Lower lobe of right lung (tissue), 2 donors: ENCODE data around the gene SAMD9. TPM values are rescaled to one million over a fixed set of nuclear protein-coding genes. Genes with fewer than 3 reads are reported as not detected.

Experiments
- ATAC-seq, 2 donors: fragments of 200-7000 bp; cut with Tn5 transposase; one replicate each; pipeline ENCODE4 v1.9.1; 2020 to 2022; ENCODE audit warnings: mild to moderate bottlenecking in 2 of 2, moderate library complexity in 2 of 2
- DNase-seq: peaks from one replicate; pipeline ENCODE4 v3.0.0-alpha.2; 2020
- H3K27ac ChIP-seq: fragments of 200-600 bp; one replicate; pipeline ENCODE4 v1.8.0; 2022
- H3K27me3 ChIP-seq: fragments of 200-600 bp; one replicate; pipeline ENCODE4 v1.8.0; 2022; ENCODE audit warnings: low read depth
- H3K36me3 ChIP-seq: fragments of 200-600 bp; one replicate; pipeline ENCODE4 v1.8.0; 2022; ENCODE audit warnings: mild to moderate bottlenecking
- H3K4me1 ChIP-seq: fragments of 200-600 bp; one replicate; pipeline ENCODE4 v1.8.0; 2022
- H3K4me3 ChIP-seq: fragments of 200-600 bp; one replicate; pipeline ENCODE4 v1.8.0; 2022; ENCODE audit warnings: mild to moderate bottlenecking
- H3K9me3 ChIP-seq: fragments of 200-600 bp; one replicate; pipeline ENCODE4 v1.8.0; 2022
- CTCF ChIP-seq: fragments of 200-600 bp; IDR thresholded peaks from one replicate; pipeline ENCODE4 v1.8.0; 2022; ENCODE audit warnings: antibody characterized with exemption, mild to moderate bottlenecking
- intact Hi-C: fragments of 100-400 bp; cut with DNase I; formaldehyde crosslinking; loops from one replicate; pipeline ENCODE4 v1.11.0; 2022
- total RNA-seq: library from RNA; stranded (reverse); fragmentation: NEBNext Ultra II Directional; extraction: Animal tissue kit (Norgen Biotek cat#: 25700); gene quantifications from one replicate; pipeline ENCODE4 v1.2.1, GENCODE V29; 2021
- donor health status: DM: no; HTN: yes; CAD: no; lungs with severe emphysema.

The SAMD9 gene
- total RNA-seq, 1 donor from 2014 or later, result 24.3 TPM

- peak; percentile 81 to 88 for ATAC-seq
- Histone ChIP-seq H3K27ac (peak overlapping the region; percentile 64), H3K27me3 (no peaks in the 10 kb centered on the region), H3K4me3 (peak overlapping the region; percentile 64), H3K36me3 (peaks cover 36% of the 10 kb centered on the region), H3K9me3 (no peaks in the 10 kb centered on the region), H3K4me1 (peaks cover 20% of the 10 kb centered on the region)
- no peak for DNase-seq
- intact Hi-C loops, result no loop called here
- no peak for TF ChIP-seq CTCF
Observed at GRCh38 chr7:93147363-93147762, 29.6 kb upstream of the SAMD9 start.

GRCh38 chr7:93146472-93147141 lies 28.8 kb upstream of the SAMD9 start:
- peaks cover 20% of the 10 kb centered on the region for H3K4me1 ChIP-seq
- no peak for DNase-seq
- intact Hi-C loops, result no loop called here
- H3K27ac ChIP-seq, result peak overlapping the region; percentile 64
- no peak for TF ChIP-seq CTCF
- no peaks in the 10 kb centered on the region for H3K27me3 ChIP-seq
- peak; percentile 27 to 39 for ATAC-seq
- peak overlapping the region; percentile 64 for H3K4me3 ChIP-seq
- H3K9me3 ChIP-seq, result no peaks in the 10 kb centered on the region
- peaks cover 43% of the 10 kb centered on the region for H3K36me3 ChIP-seq

- DNase-seq (no peak), ATAC-seq (no peak)
- Histone ChIP-seq H3K27ac (peak overlapping the region; percentile 64), H3K27me3 (no peaks in the 10 kb centered on the region), H3K4me3 (peak overlapping the region; percentile 64), H3K4me1 (peaks cover 20% of the 10 kb centered on the region), H3K36me3 (peaks cover 48% of the 10 kb centered on the region), H3K9me3 (no peaks in the 10 kb centered on the region)
- intact Hi-C loops, result no loop called here
- no peak for TF ChIP-seq CTCF
Observed at GRCh38 chr7:93146036-93146435, 28.3 kb upstream of the SAMD9 start.

GRCh38 chr7:93145354-93145753 lies 27.6 kb upstream of the SAMD9 start:
- no peak for TF ChIP-seq CTCF
- ATAC-seq (peak in 1 of 2 donors; percentile 43), DNase-seq (no peak)
- Histone ChIP-seq H3K36me3 (peaks cover 48% of the 10 kb centered on the region), H3K4me1 (peaks cover 20% of the 10 kb centered on the region), H3K27me3 (no peaks in the 10 kb centered on the region), H3K27ac (no peak overlapping the region), H3K9me3 (no peaks in the 10 kb centered on the region), H3K4me3 (peak overlapping the region; percentile 64)
- intact Hi-C loops, result no loop called here

- no peak for DNase-seq
- no peak for ATAC-seq
- peaks cover 15% of the 10 kb centered on the region for H3K9me3 ChIP-seq
- no peak for TF ChIP-seq CTCF
- H3K27me3 ChIP-seq, result no peaks in the 10 kb centered on the region
- peaks cover 17% of the 10 kb centered on the region for H3K4me1 ChIP-seq
- no peak overlapping the region for H3K27ac ChIP-seq
- peaks cover 73% of the 10 kb centered on the region for H3K36me3 ChIP-seq
- no peak overlapping the region for H3K4me3 ChIP-seq
- intact Hi-C loops, result no loop called here
Observed at GRCh38 chr7:93142127-93142526, 24.3 kb upstream of the SAMD9 start.
